ENCODE results near the gene VKORC1L1. TPM values are rescaled to one million over a fixed set of nuclear protein-coding genes. Genes with fewer than 3 reads are reported as not detected.

VKORC1L1 gene
- total and polyA plus RNA-seq, 2 of the 8 experiments (the other 6 are each of a cell fraction or from before 2014, with no cell fraction given): 12.7 to 45.3 TPM

DNA sequence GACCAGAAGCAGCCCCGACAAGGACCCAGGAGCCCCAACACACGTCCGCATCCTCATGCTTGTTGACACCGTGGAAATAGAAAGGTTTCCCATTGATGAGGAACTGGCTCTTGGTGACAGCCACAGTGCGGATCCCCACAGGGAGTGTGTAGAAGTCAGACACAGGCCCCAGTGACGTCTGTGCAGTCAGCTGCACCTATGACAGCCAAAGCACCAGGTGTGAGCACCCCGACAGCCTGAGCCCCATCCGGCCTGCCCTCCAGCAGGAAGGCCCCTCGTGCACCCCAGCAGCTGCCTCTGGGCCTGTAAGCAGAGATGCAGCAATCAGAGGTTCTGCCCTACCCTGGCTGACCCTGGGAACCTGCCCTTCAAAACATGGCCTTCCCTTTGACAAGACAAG is 102.0 kb downstream of the VKORC1L1 start:
- H4K20me1 ChIP-seq (replicated peaks in 1 of 2; ENCODE audit: control insufficient read depth in 1 of 2, insufficient read depth in 2 of 2, low read length in 2 of 2): peaks cover 3 to 13% of the 10 kb centered on the region in 2 experiments
- no peak overlapping the region for H2AK5ac ChIP-seq (ENCODE audit: low read depth, low read length)
- H3K27me3 ChIP-seq (replicated peaks in 1 of 4; ENCODE audit: control insufficient read depth in 3 of 4, extremely low read depth in 1 of 4, insufficient read depth in 3 of 4, low read length in 3 of 4): no peaks in the 10 kb centered on the region
- no peak overlapping the region for H2BK120ac ChIP-seq (replicated peaks; ENCODE audit: low read depth, low read length)
- no peaks in the 10 kb centered on the region for H3K23me2 ChIP-seq (ENCODE audit: low read depth, low read length)
- H2BK5ac ChIP-seq (ENCODE audit: low read depth, low read length): no peak overlapping the region
- H4K8ac ChIP-seq (ENCODE audit: extremely low read depth, insufficient read depth, low read length): no peak overlapping the region
- no peak for FAIRE-seq
- CTCF ChIA-PET (ENCODE audit: partially characterized antibody): interaction anchor here (0.6 kb wide), 1 partner anchor 701 kb away, joined by 3 read pairs; no protein-coding TSS in a partner anchor
- no peaks in the 10 kb centered on the region for H3K9me3 ChIP-seq (ENCODE audit: insufficient read depth in 2 of 2, low read depth in 1 of 2, low read length in 1 of 2)
- no peak overlapping the region for H3K4me3 ChIP-seq (ENCODE audit: extremely low read depth in 1 of 4, insufficient read depth in 2 of 4, low read depth in 3 of 4, low read length in 4 of 4)
- no peak overlapping the region for H2BK15ac ChIP-seq (ENCODE audit: low read length)
- POLR2A ChIA-PET (ENCODE audit: partially characterized antibody): interaction anchor here (0.7 to 2.6 kb wide), 3 partner anchors 11 to 23 kb away, joined by 3 to 8 read pairs (median 4); no protein-coding TSS in a partner anchor
- H3K36me3 ChIP-seq (ENCODE audit: control insufficient read depth in 2 of 4, insufficient read depth in 4 of 4, low read length in 3 of 4): peaks cover 23 to 56% (median 38%) of the 10 kb centered on the region in 4 experiments; a peak in 7 of 8 replicates
- H3K4ac ChIP-seq (replicated peaks; ENCODE audit: insufficient read length, low read depth, low read length): no peak overlapping the region
- no peak for DNase-seq (ENCODE audit: low read depth in 1 of 2, low spot score in 2 of 2)
- H3K9ac ChIP-seq (replicated peaks in 1 of 4; ENCODE audit: extremely low read depth in 1 of 4, low read depth in 3 of 4, low read length in 3 of 4): no peak overlapping the region
- H3K4me2 ChIP-seq (ENCODE audit: insufficient read depth in 1 of 2, low read depth in 2 of 2, low read length in 2 of 2): no peak overlapping the region
- WGBS, 2 experiments (ENCODE audit: extremely low coverage in 1 of 2, insufficient coverage in 1 of 2, insufficient read length in 1 of 2, insufficient replicate concordance in 2 of 2, low coverage in 1 of 2, low lambda C conversion rate in 2 of 2, missing lambda C conversion rate in 1 of 2): 93% methylated on average over 7 of the region's 9 CpGs; no CpG with 5 or more reads in 1 of the 2 experiments
- no peak overlapping the region for H3K14ac ChIP-seq (ENCODE audit: insufficient read length)
- TF ChIP-seq MAFK (IDR thresholded peaks at IDR 0.05; ENCODE audit: low read depth, low read length) (no peak), GTF2F1 (IDR thresholded peaks at IDR 0.05; ENCODE audit: borderline replicate concordance, low read depth, low read length) (no peak), SP1 (IDR thresholded peaks at IDR 0.05; ENCODE audit: low read depth, low read length) (no peak), CBX8 (IDR thresholded peaks at IDR 0.05; ENCODE audit: borderline replicate concordance, low read depth, low read length) (no peak), CTBP2 (IDR thresholded peaks at IDR 0.05; ENCODE audit: borderline replicate concordance, insufficient read depth, insufficient read length, low read length) (no peak), CEBPB (IDR thresholded peaks at IDR 0.05; ENCODE audit: low read depth, low read length) (no peak)
- H4K91ac ChIP-seq (replicated peaks; ENCODE audit: insufficient read length, low read length): no peak overlapping the region
- H3K27ac ChIP-seq (ENCODE audit: low read depth, low read length): no peak overlapping the region
- no peak overlapping the region for H2BK12ac ChIP-seq (ENCODE audit: low read depth, low read length)
- no peaks in the 10 kb centered on the region for H3K79me2 ChIP-seq (ENCODE audit: control insufficient read depth in 1 of 2, insufficient read depth in 2 of 2, low read length in 2 of 2)
- H3K18ac ChIP-seq (ENCODE audit: extremely low read depth, low read length): no peak overlapping the region
- no peak overlapping the region for H4K5ac ChIP-seq (ENCODE audit: insufficient read length, low read depth, low read length)
- no peak overlapping the region for H3K23ac ChIP-seq (ENCODE audit: insufficient read length)
- H2BK20ac ChIP-seq (ENCODE audit: low read length): no peak overlapping the region
- H3K79me1 ChIP-seq (ENCODE audit: low read depth, low read length): no peaks in the 10 kb centered on the region; the same call in 1 of the 2 replicates
- H2AFZ ChIP-seq (ENCODE audit: low read length): no peak overlapping the region
- H3K56ac ChIP-seq (replicated peaks; ENCODE audit: insufficient read length, low read depth, low read length): no peak overlapping the region
- no peaks in the 10 kb centered on the region for H3K4me1 ChIP-seq (replicated peaks in 1 of 4; ENCODE audit: control insufficient read depth in 3 of 4, insufficient read depth in 4 of 4, low read length in 3 of 4)
